ENCODE results near the gene EFCC1. TPM values are rescaled to one million over a fixed set of nuclear protein-coding genes. Genes with fewer than 3 reads are reported as not detected.

EFCC1 gene, protein sequence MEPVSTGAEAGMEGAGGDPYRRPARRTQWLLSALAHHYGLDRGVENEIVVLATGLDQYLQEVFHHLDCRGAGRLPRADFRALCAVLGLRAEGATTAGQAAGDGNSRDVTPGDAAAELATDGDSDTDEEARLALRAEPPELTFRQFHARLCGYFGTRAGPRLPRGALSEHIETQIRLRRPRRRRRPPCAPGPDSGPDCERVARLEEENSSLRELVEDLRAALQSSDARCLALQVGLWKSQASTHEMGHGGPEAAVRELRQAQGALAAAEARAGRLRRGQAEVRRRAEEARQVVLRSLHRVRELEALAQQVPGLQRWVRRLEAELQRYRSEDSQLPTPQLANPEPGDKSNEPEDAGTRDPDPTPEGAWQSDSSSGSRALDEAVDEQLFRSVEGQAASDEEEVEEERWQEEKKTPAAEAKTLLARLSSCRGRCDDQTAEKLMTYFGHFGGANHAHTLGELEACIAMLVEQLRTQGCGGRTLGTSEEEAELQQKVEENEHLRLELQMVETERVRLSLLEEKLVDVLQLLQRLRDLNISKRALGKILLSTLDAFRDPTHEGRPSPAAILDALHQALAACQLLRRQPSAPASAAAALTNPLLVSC
- total RNA-seq = 1 to 10 TPM; 1.1 to 2.3 TPM
- long read RNA-seq = 0 reads

- peak; percentile 82 to 86 for ATAC-seq
- peak; percentile 85 for DNase-seq
- intact Hi-C loops (cut with DNase I) = no loop called here
Observed at GRCh38 chr3:129001101-129001805, at the start of gene EFCC1. TSS of gene EFCC1 (plus strand) at chr3:129001304. CDS start at chr3:129001629, 325 bp downstream.

DNA sequence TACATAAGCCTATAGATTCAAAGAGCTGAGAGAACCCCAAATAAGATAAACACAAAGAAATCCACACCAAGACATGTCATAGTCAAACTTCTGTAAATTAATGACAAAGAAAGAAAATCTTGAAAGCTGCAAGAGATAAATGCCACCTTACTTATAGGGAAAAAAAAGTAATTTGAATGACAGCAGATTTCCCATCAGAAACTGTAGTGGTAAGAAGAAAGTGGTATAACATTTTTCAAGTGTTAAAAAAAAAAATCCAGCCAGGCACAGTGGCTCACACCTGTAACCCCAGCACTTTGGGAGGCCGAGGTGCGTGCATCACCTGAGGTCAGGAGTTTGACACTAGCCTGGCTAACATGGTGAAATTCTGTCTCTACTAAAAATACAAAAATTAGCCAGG is 44.7 kb upstream of the EFCC1 start:
- no peak for DNase-seq
- ATAC-seq = no peak
- intact Hi-C loops (cut with DNase I) = no loop called here

DNA sequence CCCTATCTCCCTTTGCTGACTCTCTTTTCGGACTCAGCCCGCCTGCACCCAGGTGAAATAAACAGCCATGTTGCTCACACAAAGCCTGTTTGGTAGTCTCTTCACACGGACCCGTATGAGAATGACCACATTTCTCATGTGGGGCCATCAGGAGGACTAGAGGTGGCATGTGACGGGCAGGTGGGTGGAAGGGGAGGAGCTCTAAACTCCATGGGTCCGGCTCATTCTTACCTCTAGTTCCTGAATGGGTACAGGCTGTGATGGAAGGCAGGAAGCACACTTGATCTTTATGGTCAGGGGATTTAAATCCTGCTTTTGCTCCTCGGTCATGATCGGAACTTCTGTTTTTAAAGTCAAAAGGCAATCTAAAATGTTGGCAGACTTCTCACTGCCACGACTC is 35.8 kb upstream of the EFCC1 start:
- ATAC-seq (no peak), DNase-seq (no peak)
- intact Hi-C loops (cut with DNase I) = no loop called here

GRCh38 chr3:128965818-128966217 is 35.3 kb upstream of the EFCC1 start:
- intact Hi-C loops (cut with DNase I) = no loop called here
- ATAC-seq (no peak), DNase-seq (no peak)

DNA sequence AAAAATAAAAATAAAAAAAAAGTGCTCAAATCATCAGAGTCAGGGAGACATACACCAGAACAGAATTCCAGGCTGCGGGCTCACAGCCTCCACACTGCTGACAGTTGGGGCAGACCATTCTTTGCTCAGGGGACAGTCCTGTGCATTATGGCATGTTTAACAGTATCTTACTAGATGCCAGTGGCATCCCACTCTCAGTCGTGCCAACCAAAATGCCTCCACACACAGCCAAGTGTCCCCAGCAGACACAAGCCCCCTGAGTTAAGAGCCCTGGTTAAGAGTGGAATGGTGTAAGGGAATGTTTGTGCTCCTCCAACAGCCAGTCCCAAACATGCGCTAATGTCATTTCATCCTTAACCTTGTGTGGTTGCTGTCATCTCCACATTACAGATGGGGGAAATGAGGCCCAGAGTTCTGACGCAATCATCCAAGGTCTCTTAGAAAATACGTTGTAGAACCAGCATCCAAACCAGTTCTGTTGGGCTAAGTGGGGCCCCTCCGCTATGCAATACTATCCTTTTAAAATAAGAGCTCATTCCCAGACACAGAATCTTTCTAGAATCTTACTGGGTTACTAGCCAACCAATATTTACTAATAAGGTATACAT is 33.3 kb upstream of the EFCC1 start:
- ATAC-seq = no peak
- DNase-seq = no peak
- intact Hi-C loops (cut with DNase I) = no loop called here

GRCh38 chr3:128969993-128970739 is 30.9 kb upstream of the EFCC1 start:
- intact Hi-C loops (cut with DNase I) = loop anchor here in 1 of 2 donors (2.0 kb wide), 2 partner anchors 117 to 277 kb away; no protein-coding TSS in a partner anchor
- ATAC-seq = peak in 1 of 2 donors; percentile 44
- peak; percentile 48 for DNase-seq

DNA sequence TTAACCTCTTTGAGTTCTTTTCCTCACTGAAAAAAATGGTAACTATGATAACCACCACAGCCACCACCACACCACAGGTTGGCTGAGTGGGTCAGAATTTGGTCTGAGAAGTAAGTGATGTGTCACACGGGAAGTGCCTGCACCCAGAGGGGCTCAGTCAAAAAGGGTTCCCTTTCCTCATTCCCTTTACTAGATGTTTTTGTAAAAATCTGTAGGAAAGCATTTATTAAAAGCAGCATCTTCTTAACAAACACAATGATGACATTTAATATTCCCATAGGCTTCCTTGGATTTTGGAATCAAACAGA is 30.4 kb upstream of the EFCC1 start:
- intact Hi-C loops (cut with DNase I) = loop anchor here in 1 of 2 donors (2.0 kb wide), 2 partner anchors 116 to 276 kb away; no protein-coding TSS in a partner anchor

DNA sequence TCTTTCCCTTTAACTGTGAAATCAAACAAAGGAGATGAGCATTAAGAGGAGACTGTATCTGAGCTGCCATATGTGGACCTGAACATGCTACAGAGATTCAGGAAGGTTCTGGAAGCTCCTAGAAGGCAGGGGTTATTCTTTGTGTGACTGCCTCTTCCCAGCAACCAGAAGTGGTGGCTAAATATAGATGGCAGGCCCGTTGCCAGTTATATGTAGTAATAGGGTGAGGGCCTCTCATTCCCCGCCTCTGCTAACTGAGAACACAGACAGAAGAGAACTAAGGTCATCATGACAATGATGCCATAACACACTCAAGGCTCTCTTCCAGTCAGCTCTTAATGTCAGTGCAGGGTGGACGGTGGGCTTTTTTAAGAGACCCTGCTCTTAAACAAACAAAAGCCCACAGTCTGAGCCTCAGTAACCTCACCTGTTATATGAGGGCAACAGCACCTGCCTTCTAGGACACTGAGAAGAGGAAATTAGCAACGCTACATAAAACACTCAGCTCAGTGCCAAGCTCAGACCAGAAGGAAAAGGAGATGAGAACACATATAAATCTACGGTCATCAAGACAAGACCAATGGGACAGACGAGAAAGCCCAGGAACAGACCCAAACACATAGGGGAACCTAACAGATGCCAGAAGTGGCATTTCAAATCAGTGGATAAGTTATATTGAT is 29.5 kb upstream of the EFCC1 start:
- peak; percentile 62 for DNase-seq
- intact Hi-C loops (cut with DNase I) = loop anchor here in 1 of 2 donors (2.0 kb wide), 2 partner anchors 115 to 275 kb away; no protein-coding TSS in a partner anchor
- peak; percentile 80 to 90 for ATAC-seq

More for the DNA sequence above, 30.4 kb upstream of the EFCC1 start:
- peak in 1 of 2 donors; percentile 21 for ATAC-seq
- DNase-seq = no peak

DNA sequence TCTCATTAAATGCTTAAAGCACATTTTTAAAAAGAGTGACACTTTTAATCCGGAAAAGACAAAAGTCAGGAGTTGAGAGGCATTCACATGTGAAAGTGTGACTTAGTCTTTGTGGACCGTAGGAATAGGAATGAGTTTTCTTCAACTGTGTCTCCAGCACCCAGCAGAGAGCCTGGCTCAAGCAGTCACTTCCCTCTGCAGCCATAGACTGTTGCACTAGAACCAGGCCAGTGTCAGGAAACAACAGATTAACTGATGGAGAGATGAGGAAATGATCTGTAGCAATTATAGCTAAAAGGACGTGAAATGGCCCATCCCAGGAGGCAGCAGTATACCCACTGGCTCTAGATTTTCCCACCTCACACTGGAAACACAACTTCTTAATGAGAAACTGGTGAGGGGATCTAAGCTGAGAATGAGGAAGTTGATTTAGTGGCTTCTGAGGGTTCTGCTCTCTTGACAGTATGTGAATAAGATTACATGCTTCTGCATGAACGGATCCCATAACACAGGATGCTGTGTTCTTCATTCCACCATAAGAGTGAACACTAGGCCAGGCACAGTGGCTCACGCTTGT is 27.0 kb upstream of the EFCC1 start:
- ATAC-seq = no peak
- DNase-seq = no peak
- intact Hi-C loops (cut with DNase I) = no loop called here

GRCh38 chr3:128975276-128975675 is 25.8 kb upstream of the EFCC1 start:
- no peak for ATAC-seq
- no peak for DNase-seq
- intact Hi-C loops (cut with DNase I) = no loop called here

- intact Hi-C loops (cut with DNase I) = no loop called here
- no peak for DNase-seq
- no peak for ATAC-seq
Observed at GRCh38 chr3:128983293-128984069, 17.6 kb upstream of the EFCC1 start.

GRCh38 chr3:128984596-128984995 is 16.5 kb upstream of the EFCC1 start:
- intact Hi-C loops (cut with DNase I) = no loop called here
- no peak for ATAC-seq
- DNase-seq = no peak

- ATAC-seq (no peak), DNase-seq (no peak)
- intact Hi-C loops (cut with DNase I) = no loop called here
Observed at GRCh38 chr3:128987302-128988100, 13.6 kb upstream of the EFCC1 start.

DNA sequence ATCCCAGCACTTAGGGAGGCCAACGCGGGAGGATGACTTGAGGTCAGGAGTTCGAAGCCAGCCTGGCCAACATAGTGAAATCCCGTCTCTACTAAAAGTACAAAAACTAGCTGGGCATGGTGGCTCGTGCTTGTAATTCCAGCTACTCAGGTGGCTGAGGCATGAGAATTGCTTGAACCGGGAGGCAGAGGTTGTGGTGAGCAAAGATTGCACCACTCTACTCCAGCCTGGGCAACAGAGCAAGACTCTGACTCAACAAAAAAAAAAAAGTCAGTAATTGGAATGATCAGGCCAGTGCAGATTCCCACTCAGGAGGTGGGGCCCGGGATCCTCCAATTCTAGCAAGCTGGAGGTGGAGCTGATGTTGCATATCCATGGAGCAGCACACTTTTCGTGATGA is 12.8 kb upstream of the EFCC1 start:
- intact Hi-C loops (cut with DNase I) = no loop called here

DNA sequence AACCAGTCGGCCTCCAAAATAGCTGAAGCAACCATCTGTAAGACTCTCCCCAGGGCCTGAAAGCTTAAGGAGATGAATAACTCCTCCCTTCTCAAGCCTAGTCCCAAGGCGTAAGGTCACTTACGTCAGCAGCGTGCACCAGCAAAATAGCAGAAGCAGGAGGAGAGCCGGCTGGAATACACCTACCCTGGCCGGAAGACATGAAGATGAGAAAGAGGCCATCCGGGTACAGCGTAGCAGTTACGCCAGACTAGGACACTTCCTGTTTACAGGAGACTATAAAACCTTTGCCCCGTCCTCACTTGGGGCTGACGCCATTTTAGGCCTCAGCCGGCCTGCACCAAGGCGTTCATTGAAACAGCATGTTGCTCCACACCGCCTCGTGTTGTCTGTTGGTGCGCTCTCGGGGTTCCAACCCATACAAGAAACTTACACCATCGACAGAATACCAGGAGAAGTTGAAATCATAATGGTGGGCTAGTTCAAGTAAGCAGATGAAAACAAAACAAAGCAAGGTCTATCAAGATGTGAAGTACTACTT is 9.7 kb upstream of the EFCC1 start:
- intact Hi-C loops (cut with DNase I) = no loop called here
- ATAC-seq = no peak
- no peak for DNase-seq

More for the DNA sequence above, 12.8 kb upstream of the EFCC1 start:
- ATAC-seq (no peak), DNase-seq (no peak)

- intact Hi-C loops (cut with DNase I) = no loop called here
- peak in 1 of 2 donors; percentile 10 for ATAC-seq
- DNase-seq = no peak
Observed at GRCh38 chr3:128992926-128993460, 8.1 kb upstream of the EFCC1 start.

All from left cardiac atrium (tissue), 4 donors.